ENCODE results near the gene ADAD2. TPM values are rescaled to one million over a fixed set of nuclear protein-coding genes. Genes with fewer than 3 reads are reported as not detected.

ADAD2 gene
- total RNA-seq, result not detected in 2 replicates

DNA sequence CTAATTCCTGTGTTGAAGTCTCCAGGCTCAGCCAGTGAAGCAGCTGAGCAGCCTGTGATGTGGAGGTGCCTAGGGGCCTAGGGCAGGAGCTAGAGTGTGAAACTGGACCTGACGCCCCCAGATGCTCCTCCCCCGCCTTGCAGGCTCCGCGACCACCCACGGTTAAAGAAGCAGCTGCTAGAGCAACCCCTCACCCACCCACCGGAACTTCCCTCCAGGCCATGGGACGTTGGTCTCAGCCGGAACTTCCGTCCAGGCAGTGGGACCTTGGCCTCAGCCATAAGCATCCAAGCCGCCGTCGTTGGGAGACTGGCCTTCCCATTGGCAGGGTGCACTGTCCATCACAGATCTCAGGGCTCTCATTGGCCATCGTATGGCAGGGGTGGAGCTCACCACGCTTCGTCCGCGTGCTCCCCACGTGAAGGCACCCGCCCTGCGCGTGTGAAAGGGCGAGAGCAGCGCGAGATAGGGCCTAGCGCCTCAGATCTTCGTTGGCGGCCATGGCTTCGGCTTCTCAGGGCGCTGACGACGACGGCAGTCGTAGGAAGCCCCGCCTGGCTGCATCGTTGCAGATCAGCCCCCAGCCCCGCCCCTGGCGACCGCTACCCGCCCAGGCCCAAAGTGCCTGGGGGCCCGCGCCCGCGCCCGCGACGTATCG lies at the start of gene ADAD2:
Gene ADAD2, plus strand, starts transcription at position 427 of the 658 bp plus-strand sequence. Its CDS starts 74 bp downstream, at position 501.

GRCh38 chr16:84144859-84145639 lies 45.9 kb upstream of the ADAD2 start, which contains the start of the genes DNAAF1 and HSDL1:
Gene DNAAF1 (plus strand): TSS chr16:84145308. CDS start chr16:84145441, 133 bp downstream.
Gene HSDL1 (minus strand): TSS chr16:84145177. CDS start chr16:84131321, 13,856 bp downstream.

GRCh38 chr16:84186685-84187437 lies 4.1 kb upstream of the ADAD2 start, which contains the start of gene TAF1C:
Gene TAF1C (minus strand): TSS chr16:84187057. CDS start chr16:84184988, 2,069 bp downstream.

GRCh38 chr16:84239909-84240308 lies 49.0 kb downstream of the ADAD2 start, which contains the start of gene KCNG4:
Gene KCNG4 (minus strand): TSS chr16:84240012. CDS start chr16:84237485, 2,527 bp downstream.

Other genes starting within 250 kb of the ADAD2 start
- 1.7 and 2.5 TPM in 2 replicates for gene OSGIN1, start 237.9 kb upstream of the ADAD2 start, total RNA-seq
- 0.14 and 0.18 TPM in 2 replicates for gene NECAB2, start 222.9 kb upstream of the ADAD2 start, total RNA-seq
- not detected in 2 replicates for gene SLC38A8, start 148.4 kb upstream of the ADAD2 start, total RNA-seq
- 114 and 150 TPM in 2 replicates for gene MBTPS1, start 74.2 kb upstream of the ADAD2 start, total RNA-seq
- 16.2 and 20.8 TPM in 2 replicates for gene HSDL1, start 46.0 kb upstream of the ADAD2 start, total RNA-seq
- not detected in 2 replicates for gene DNAAF1, start 45.8 kb upstream of the ADAD2 start, total RNA-seq
- gene TAF1C, start 4.1 kb upstream of the ADAD2 start, total RNA-seq, result 9.3 and 10.2 TPM in 2 replicates
- gene KCNG4, start 48.9 kb downstream of the ADAD2 start, total RNA-seq, result not detected in 2 replicates
- 6.7 and 28.6 TPM in 2 replicates for gene WFDC1, start 103.7 kb downstream of the ADAD2 start, total RNA-seq
- under 0.01 TPM in 1 of 2 replicates, not detected in the other for gene ATP2C2, start 177.4 kb downstream of the ADAD2 start, total RNA-seq

All from smooth muscle cell of bladder (primary cell).